Measurements from ENCODE around the gene CLDN19. TPM values are rescaled to one million over a fixed set of nuclear protein-coding genes. Genes with fewer than 3 reads are reported as not detected.

The CLDN19 gene
- total RNA-seq, 1 experiment from 2014 or later: not detected

GRCh38 chr1:42741706-42742105, 1.7 kb upstream of the CLDN19 start:
- no peaks in the 10 kb centered on the region for H3K9me3 ChIP-seq (ENCODE audit: control insufficient read depth in 1 of 2, insufficient read depth in 1 of 2, low read depth in 1 of 2, low read length in 2 of 2)
- no peaks in the 10 kb centered on the region for H3K79me2 ChIP-seq (ENCODE audit: insufficient read depth, low read length)
- H3K4me2 ChIP-seq (ENCODE audit: low read length): no peak overlapping the region
- no peak overlapping the region for H3K27ac ChIP-seq (ENCODE audit: low read depth, low read length)
- H3K4me1 ChIP-seq (ENCODE audit: control insufficient read depth in 1 of 2, insufficient read depth in 2 of 2, low read length in 2 of 2): no peaks in the 10 kb centered on the region; a peak in 1 of 4 replicates
- intact Hi-C loops (cut with micrococcal nuclease): no loop called here
- H4K20me1 ChIP-seq (ENCODE audit: insufficient read depth): no peaks in the 10 kb centered on the region
- ATAC-seq (no peak), DNase-seq (ENCODE audit: low read depth, low spot score) (no peak)
- POLR2A ChIA-PET: no interaction called here
- RAD21 ChIA-PET (ENCODE audit: low non-redundant PET in 1 of 2, low total read pairs in 2 of 2, uncharacterized antibody in 2 of 2, unreplicated experiment in 2 of 2): no interaction called here
- no peaks in the 10 kb centered on the region for H3K36me3 ChIP-seq (ENCODE audit: control insufficient read depth in 1 of 2, insufficient read depth in 2 of 2, low read length in 2 of 2)
- no peak for TF ChIP-seq CEBPB (IDR thresholded peaks at IDR 0.05; ENCODE audit: low read depth)
- no peak for TF ChIP-seq EZH2phosphoT487 (IDR thresholded peaks at IDR 0.05; ENCODE audit: borderline replicate concordance)
- no peak for TF ChIP-seq POLR2A (IDR thresholded peaks at IDR 0.05; ENCODE audit: borderline replicate concordance, extremely low read depth, insufficient read depth, insufficient read length)
- TF ChIP-seq RAD21 (IDR thresholded peaks at IDR 0.05; ENCODE audit: low read depth): no peak
- TF ChIP-seq SRF (IDR thresholded peaks at IDR 0.05; ENCODE audit: low read depth): no peak
- TF ChIP-seq ZFX (IDR thresholded peaks at IDR 0.05): no peak
- TF ChIP-seq EZH2 (IDR thresholded peaks at IDR 0.05): no peak
- TF ChIP-seq JUND (IDR thresholded peaks at IDR 0.05): no peak
- TF ChIP-seq, protein P1, sequence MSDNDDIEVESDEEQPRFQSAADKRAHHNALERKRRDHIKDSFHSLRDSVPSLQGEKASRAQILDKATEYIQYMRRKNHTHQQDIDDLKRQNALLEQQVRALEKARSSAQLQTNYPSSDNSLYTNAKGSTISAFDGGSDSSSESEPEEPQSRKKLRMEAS (IDR thresholded peaks at IDR 0.05): no peak
- TF ChIP-seq, protein P2, sequence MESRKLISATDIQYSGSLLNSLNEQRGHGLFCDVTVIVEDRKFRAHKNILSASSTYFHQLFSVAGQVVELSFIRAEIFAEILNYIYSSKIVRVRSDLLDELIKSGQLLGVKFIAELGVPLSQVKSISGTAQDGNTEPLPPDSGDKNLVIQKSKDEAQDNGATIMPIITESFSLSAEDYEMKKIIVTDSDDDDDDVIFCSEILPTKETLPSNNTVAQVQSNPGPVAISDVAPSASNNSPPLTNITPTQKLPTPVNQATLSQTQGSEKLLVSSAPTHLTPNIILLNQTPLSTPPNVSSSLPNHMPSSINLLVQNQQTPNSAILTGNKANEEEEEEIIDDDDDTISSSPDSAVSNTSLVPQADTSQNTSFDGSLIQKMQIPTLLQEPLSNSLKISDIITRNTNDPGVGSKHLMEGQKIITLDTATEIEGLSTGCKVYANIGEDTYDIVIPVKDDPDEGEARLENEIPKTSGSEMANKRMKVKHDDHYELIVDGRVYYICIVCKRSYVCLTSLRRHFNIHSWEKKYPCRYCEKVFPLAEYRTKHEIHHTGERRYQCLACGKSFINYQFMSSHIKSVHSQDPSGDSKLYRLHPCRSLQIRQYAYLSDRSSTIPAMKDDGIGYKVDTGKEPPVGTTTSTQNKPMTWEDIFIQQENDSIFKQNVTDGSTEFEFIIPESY (IDR thresholded peaks at IDR 0.05; ENCODE audit: extremely low read depth, insufficient replicate concordance, low read length): no peak
- TF ChIP-seq, protein P3, sequence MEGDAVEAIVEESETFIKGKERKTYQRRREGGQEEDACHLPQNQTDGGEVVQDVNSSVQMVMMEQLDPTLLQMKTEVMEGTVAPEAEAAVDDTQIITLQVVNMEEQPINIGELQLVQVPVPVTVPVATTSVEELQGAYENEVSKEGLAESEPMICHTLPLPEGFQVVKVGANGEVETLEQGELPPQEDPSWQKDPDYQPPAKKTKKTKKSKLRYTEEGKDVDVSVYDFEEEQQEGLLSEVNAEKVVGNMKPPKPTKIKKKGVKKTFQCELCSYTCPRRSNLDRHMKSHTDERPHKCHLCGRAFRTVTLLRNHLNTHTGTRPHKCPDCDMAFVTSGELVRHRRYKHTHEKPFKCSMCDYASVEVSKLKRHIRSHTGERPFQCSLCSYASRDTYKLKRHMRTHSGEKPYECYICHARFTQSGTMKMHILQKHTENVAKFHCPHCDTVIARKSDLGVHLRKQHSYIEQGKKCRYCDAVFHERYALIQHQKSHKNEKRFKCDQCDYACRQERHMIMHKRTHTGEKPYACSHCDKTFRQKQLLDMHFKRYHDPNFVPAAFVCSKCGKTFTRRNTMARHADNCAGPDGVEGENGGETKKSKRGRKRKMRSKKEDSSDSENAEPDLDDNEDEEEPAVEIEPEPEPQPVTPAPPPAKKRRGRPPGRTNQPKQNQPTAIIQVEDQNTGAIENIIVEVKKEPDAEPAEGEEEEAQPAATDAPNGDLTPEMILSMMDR (IDR thresholded peaks at IDR 0.05 in 2 of 3, conservative IDR thresholded peaks at IDR 0.05 in 1 of 3; ENCODE audit: borderline replicate concordance in 1 of 3, insufficient read depth in 1 of 3, low read depth in 2 of 3, low read length in 2 of 3): no peak
- no peak for TF ChIP-seq REST (IDR thresholded peaks at IDR 0.05; ENCODE audit: low read depth)
- TF ChIP-seq POLR2AphosphoS5 (IDR thresholded peaks at IDR 0.05; ENCODE audit: low read depth, low read length): no peak
- no peak overlapping the region for H3K9ac ChIP-seq (ENCODE audit: low read length)
- CTCF ChIA-PET: no interaction called here
- no peaks in the 10 kb centered on the region for H3K27me3 ChIP-seq (ENCODE audit: insufficient read depth, low read length)
- no peak overlapping the region for H2AFZ ChIP-seq (ENCODE audit: low read depth, low read length, poor library complexity, severe bottlenecking)
- H3K9me2 ChIP-seq (ENCODE audit: insufficient read depth): no peaks in the 10 kb centered on the region
- BruUV-seq (replicated peaks): no TSS peak
- H3K4me3 ChIP-seq (replicated peaks in 1 of 2; ENCODE audit: low read depth in 1 of 2, low read length in 2 of 2): no peak overlapping the region
